HepG2 (cell line): ENCODE results near the gene ARRDC3.

Experiments used
- BHLHE40 ChIP-seq: IDR thresholded peaks from 2 replicates; pipeline ENCODE4 v1.6.1; 2011; ENCODE audit warnings: low read length, improper control_type of control experiment
- CEBPB ChIP-seq: IDR thresholded peaks from 2 replicates; pipeline ENCODE4 v1.6.1; 2011; ENCODE audit warnings: low read depth, low read length, improper control_type of control experiment, borderline replicate concordance
- EZH2 ChIP-seq: conservative IDR thresholded peaks from 2 replicates; pipeline ENCODE4 v1.6.1; 2012; ENCODE audit warnings: mild to moderate bottlenecking, low read depth, low read length, moderate library complexity
- FOSL1 ChIP-seq: sonication (generic); formaldehyde crosslinking; IDR thresholded peaks from 2 replicates; pipeline ENCODE4 v1.9.0; 2021; ENCODE audit warnings: missing genetic modification reagents, borderline replicate concordance
- NFYB ChIP-seq: sonication (generic); formaldehyde crosslinking; IDR thresholded peaks from 2 replicates; pipeline ENCODE4 v1.4.0; 2020; ENCODE audit warnings: missing genetic modification reagents
- POLR2A ChIP-seq, 2 experiments: IDR thresholded peaks; 2 replicates each; pipeline ENCODE4 v1.6.1; 2011; ENCODE audit warnings: low read depth in 2 of 2, low read length in 2 of 2, mild to moderate bottlenecking in 1 of 2, moderate library complexity in 1 of 2; ENCODE audit not compliant: insufficient read depth in 1 of 2
- SIN3A ChIP-seq: IDR thresholded peaks from 2 replicates; pipeline ENCODE4 v1.6.1; 2011; ENCODE audit warnings: low read depth, mild to moderate bottlenecking, control low read depth, low read length, borderline replicate concordance
- ZBTB21 ChIP-seq: sonication (generic); formaldehyde crosslinking; IDR thresholded peaks from 2 replicates; pipeline ENCODE4 v1.4.0; 2020; ENCODE audit warnings: missing genetic modification reagents
- ZNF501 ChIP-seq: sonication (generic); formaldehyde crosslinking; IDR thresholded peaks from 2 replicates; pipeline ENCODE4 v1.5.1; 2020; ENCODE audit warnings: mild to moderate bottlenecking, moderate library complexity, missing genetic modification reagents
- ZSCAN20 ChIP-seq: sonication (generic); formaldehyde crosslinking; IDR thresholded peaks from 2 replicates; pipeline ENCODE4 v1.4.0; 2020; ENCODE audit warnings: missing genetic modification reagents, mild to moderate bottlenecking, borderline replicate concordance
- TF ChIP-seq, protein P1 (sequence below): sonication (generic); formaldehyde crosslinking; IDR thresholded peaks from 2 replicates; pipeline ENCODE4 v1.4.0; 2020; ENCODE audit warnings: missing genetic modification reagents, mild to moderate bottlenecking, borderline replicate concordance

GRCh38 chr5:91357806-91358205, 25.3 kb downstream of the ARRDC3 start:
- TF ChIP-seq CEBPB (no peak), ZSCAN20 (CRISPR knock-in tag) (no peak), ZNF501 (CRISPR knock-in tag) (no peak), BHLHE40 (no peak), SIN3A (no peak), EZH2 (no peak), FOSL1 (CRISPR knock-in tag) (no peak), POLR2A (IDR thresholded peaks at IDR 0.05; ENCODE audit: insufficient read depth in 1 of 2, low read depth in 2 of 2, low read length in 2 of 2) (no peak), NFYB (CRISPR knock-in tag) (no peak), ZBTB21 (CRISPR knock-in tag) (no peak)
- TF ChIP-seq, protein P1, sequence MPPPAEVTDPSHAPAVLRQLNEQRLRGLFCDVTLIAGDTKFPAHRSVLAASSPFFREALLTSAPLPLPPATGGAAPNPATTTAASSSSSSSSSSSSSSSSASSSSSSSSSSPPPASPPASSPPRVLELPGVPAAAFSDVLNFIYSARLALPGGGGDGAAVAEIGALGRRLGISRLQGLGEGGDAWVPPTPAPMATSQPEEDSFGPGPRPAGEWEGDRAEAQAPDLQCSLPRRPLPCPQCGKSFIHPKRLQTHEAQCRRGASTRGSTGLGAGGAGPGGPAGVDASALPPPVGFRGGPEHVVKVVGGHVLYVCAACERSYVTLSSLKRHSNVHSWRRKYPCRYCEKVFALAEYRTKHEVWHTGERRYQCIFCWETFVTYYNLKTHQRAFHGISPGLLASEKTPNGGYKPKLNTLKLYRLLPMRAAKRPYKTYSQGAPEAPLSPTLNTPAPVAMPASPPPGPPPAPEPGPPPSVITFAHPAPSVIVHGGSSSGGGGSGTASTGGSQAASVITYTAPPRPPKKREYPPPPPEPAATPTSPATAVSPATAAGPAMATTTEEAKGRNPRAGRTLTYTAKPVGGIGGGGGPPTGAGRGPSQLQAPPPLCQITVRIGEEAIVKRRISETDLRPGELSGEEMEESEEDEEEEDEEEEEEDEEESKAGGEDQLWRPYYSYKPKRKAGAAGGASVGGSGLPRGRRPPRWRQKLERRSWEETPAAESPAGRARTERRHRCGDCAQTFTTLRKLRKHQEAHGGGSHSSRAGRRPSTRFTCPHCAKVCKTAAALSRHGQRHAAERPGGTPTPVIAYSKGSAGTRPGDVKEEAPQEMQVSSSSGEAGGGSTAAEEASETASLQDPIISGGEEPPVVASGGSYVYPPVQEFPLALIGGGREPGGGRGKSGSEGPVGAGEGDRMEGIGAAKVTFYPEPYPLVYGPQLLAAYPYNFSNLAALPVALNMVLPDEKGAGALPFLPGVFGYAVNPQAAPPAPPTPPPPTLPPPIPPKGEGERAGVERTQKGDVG (CRISPR knock-in tag), result no peak
